Lower leg skin (tissue), 3 donors: ENCODE measurements around the gene NXPE4.

Experiments
- CTCF ChIP-seq, 3 donors: fragments of 450-650 bp; IDR thresholded peaks; one replicate each; pipeline ENCODE4 v1.5.1; 2016; ENCODE audit warnings: antibody characterized with exemption in 3 of 3, mild to moderate bottlenecking in 3 of 3, moderate library complexity in 2 of 3
- POLR2A ChIP-seq, 2 donors: fragments of 450-650 bp; IDR thresholded peaks; one replicate each; pipeline ENCODE4 v1.6.1; 2016 to 2017; ENCODE audit warnings: antibody characterized with exemption in 2 of 2, mild to moderate bottlenecking in 1 of 2, moderate library complexity in 1 of 2

- TF ChIP-seq CTCF (IDR thresholded peaks at IDR 0.05) (no peak), POLR2A (IDR thresholded peaks at IDR 0.05) (no peak)
Measured at GRCh38 chr11:114624455-114625207, 29.0 kb upstream of the NXPE4 start.
